Thyroid gland (tissue), 4 donors: Measurements from ENCODE around the gene EDNRB.
"Not testable (repeated sequence)": the region's sequence is repeated elsewhere in the genome, so short reads cannot be mapped to it uniquely, and the experiment has no call there.

Experiments
- CTCF ChIP-seq, 6 experiments: fragments of 200-600 bp in 3 of 6; fragments of 450-650 bp in 3 of 6; sonication (generic) in 3 of 6; IDR thresholded peaks; one replicate each; pipeline ENCODE4 v1.5.1; 2016 to 2019; ENCODE audit warnings: antibody characterized with exemption in 6 of 6, mild to moderate bottlenecking in 2 of 6, inconsistent platforms in 1 of 6, moderate library complexity in 1 of 6
- POLR2A ChIP-seq, 2 donors: fragments of 450-650 bp; IDR thresholded peaks; one replicate each; pipeline ENCODE4 v1.6.1; 2017; ENCODE audit warnings: antibody characterized with exemption in 2 of 2, mild to moderate bottlenecking in 2 of 2, moderate library complexity in 1 of 2

DNA sequence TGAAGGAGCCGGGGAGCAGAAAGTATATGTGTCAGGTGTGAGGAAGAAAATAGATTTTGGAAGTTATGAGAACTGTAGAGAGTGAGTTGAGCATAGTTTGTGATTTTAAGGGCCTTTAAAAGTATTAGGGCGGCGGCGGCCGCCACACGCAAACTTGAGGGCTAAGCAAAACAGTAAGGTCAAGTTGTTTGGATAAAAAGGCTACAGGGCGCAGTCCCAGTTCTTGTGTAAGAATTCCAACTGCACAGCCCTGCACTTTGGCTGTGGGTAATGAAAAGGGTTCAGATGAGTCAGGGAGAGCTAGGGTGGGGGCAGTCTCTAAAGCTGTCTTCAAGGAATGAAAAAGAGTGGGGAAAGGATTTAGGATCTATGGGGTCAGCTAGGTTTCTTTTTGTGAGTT lies 16.4 kb upstream of the EDNRB start:
- TF ChIP-seq CTCF, POLR2A (IDR thresholded peaks at IDR 0.05): not testable (repeated sequence)
